ENCODE results near the gene BRMS1.

DNA sequence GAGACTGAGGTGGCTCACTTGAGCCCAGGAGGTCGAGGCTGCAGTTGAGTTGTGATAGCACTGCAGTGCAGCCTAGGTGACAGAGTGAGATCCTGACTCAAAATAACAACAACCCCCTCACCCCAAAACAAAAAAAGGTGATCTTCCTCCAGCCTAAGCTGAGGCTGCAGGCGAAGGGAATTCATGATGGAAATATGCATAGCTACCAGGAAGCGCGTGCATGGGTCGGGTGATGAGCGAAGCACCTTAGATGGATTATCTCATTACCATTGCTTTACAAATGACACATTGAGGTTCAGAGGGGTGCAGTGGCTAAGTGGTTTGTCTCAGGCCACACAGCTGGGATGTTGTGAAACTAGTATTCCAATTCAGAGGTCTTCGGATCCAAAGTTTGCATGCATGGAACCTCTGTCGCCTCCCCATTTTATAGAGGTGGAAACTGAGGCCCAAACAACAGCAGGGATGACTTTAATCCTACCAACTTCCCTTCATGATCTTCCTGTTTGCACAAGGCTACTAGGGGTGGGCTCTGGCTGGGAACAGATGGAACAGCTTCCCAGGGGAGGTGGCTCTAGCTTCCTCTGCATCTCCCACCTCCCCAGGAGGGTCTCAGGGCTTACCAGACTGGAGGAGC is 22.1 kb upstream of the BRMS1 start:
- TF ChIP-seq GATA3 (IDR thresholded peaks at IDR 0.05; ENCODE audit: low read depth, low read length) (no peak), GATA2 (IDR thresholded peaks at IDR 0.05; ENCODE audit: low read depth, low read length) (no peak)
